Activated CD8-positive, alpha-beta memory T cell treated with anti-CD3 and anti-CD28 coated beads for 4 hours (primary cell): Measurements from ENCODE around the gene CCL8.

Source experiments
- DNase-seq, 2 donors: peaks; one replicate each; pipeline ENCODE4 v3.0.0-alpha.2; 2020; ENCODE audit warnings: low read depth in 2 of 2

CCL8 gene

DNA sequence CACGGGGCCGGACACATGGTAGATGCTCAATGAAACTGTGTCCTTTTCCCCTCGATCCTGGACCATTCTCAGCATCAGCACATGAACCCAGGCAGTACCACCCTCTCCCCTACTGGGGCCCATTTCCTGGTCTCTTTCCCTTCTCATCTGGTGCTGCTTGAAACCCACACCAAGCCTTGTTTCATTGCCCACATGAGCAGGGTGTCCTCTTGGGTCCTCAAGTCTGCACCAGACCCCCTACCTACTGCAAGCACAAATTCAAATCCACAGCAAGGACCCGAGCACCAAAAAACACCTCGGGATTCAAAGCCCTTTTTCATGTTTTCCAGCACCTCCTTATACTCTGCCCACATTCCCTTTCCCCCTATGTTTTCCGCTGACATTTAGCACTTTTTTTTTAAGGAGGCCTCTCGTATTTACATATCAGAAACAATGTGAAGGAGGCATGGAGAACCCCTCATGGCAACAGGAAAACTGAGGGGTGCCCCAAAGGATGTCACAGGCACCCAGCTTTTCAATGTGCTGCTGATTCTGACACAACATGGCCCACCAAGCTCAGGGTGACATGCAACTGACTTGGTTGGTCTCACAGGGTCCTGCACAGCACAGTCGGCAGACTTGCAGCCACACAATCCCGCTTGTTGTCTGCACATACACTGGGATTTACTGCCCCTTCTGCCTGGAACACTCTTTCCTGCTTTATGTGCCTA lies 48.4 kb downstream of the CCL8 start:
- DNase-seq = no peak

DNA sequence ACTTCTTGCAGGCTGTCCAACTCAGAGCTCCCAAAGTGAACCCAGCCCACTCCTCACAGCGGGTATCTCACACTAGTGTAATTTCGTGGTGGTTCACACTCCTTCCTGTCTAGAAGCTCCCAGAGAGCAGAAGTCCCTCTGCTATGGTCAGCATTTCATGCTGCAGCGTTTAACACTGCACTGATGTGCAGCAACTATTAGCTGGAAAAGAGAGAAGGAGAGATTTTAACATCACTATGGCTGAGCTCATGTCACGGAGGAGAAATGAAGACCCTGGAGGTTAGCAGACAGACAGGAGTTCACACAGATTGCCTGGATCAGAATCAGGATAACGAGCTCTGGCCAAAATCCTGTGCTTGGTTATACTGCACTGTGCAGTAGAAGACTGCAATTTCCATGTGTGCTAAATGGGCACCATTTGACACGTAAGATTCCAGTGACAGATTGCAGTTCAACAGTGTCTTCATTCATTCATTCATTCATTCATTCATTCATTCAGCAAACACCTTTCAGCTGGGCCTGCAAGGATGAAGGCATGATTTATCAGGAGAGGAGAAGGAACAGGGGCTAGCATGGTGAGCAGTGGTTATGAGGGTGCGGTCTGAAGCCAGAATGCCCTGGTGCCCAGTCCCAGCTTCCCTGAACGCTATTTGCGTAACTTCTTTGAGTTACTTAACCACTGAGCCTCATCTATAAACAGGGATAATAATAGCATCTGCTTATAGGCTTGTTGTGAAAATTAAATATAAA lies 49.1 kb downstream of the CCL8 start:
- DNase-seq = no peak

DNA sequence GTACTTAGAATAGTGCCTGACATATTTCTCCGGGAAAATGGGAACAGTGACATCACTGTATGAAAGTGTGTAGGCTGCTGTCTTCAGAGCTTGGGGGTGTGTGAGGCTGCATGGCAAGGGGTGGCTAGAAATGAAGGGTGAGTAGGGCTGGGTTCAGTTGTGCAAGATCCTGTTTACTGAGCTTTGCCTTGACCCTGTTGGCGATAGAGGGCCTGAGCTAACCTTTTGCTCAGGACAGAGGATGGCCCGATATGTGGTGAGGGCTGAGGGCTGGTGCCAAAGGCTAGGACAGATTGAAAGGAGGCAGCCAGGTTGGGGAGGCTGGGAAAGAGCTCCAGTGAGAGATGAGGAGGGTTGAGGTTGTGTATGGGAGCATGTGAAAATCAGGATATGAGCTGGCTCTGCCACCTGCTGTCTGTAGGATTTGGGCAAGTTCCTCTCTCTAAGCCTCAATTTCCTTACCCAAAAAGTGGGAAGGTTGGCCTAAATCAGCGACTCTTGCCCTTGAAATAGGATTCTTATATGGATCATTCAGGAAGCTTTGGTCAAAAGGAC lies 49.8 kb downstream of the CCL8 start:
- no peak for DNase-seq

DNA sequence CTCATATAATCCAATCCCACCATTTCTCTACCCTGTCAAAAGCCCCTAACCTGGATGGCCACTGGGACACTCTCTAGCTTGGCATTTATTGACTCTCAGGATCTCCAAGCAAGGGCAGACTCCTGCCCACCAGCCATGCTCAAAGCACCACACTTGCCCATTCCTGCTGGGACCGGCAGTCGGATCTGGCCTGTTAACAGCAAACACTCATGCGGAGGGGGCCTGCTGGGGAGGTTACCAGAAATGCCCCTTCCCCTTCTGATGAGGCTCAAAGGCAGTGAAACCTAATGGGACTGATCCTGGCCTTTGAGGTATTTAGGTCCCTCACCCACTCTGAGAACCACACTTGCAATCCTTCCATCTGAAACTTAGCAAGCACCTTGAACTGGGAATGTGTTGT lies 50.3 kb downstream of the CCL8 start:
- DNase-seq = no peak

DNA sequence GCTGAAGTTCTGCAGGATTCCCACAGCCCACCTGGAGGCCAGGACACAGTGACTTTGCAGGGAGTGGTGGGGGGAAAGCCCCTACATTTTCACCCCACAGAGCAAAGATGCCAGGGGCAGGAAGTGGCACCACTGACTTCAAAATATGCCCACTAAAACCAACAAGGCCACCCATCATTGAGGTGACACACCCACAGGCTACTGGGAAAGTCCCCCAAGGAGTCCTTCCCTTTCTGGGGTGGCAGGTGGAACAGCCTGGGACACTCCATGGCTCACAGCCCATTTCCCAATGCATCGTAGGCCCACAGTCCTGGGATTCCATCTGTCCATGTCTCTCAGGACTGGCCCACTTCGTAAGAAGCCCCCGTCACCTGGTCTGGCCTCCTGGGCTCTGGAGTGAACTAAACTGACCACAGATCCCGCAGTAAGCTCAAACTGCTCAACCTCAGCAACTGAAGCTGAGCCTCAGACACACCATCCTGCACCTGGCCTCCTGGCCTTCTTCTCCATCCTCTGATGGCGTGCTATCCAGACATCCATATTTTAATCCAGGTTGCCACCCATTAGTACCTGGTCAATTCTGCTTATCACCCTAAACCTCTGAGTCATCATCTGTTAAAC lies 51.3 kb downstream of the CCL8 start:
- no peak for DNase-seq

DNA sequence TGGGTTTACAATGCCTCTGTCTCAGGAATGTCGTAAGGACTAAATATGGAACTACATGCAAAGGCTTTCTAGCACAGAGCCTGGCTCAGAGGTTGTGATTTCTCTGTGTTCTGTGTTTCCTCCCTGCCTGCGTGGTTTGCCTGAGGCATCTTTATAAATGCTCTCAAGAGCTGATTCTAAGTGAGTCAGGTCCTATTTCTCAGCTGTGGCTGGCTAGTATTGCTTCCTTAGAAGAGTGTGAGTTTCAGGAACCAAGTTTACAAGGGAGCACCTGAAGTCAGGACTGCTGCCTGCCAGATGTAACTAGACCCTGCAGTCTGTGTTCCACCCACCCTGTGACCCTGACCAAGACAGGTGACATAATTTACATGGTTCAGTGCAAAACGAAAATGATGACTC lies 51.8 kb downstream of the CCL8 start:
- DNase-seq = no peak
